ENCODE results near the gene LEPR.

- TF ChIP-seq FOS (IDR thresholded peaks at IDR 0.05; ENCODE audit: borderline replicate concordance, insufficient read depth, low read length) (no peak), CTCF (IDR thresholded peaks at IDR 0.05; ENCODE audit: extremely low read depth in 1 of 2, insufficient read depth in 1 of 2, low read depth in 1 of 2, low read length in 2 of 2) (no peak), EZH2 (IDR thresholded peaks at IDR 0.05; ENCODE audit: borderline replicate concordance, low read depth, low read length, severe bottlenecking) (no peak), POLR2A (IDR thresholded peaks at IDR 0.05; ENCODE audit: low read depth, low read length) (no peak), POLR2AphosphoS5 (IDR thresholded peaks at IDR 0.05; ENCODE audit: insufficient read depth, low read depth, low read length) (no peak), MAX (IDR thresholded peaks at IDR 0.05; ENCODE audit: insufficient read depth, insufficient read length) (no peak), MYC (IDR thresholded peaks at IDR 0.05; ENCODE audit: low read depth, low read length) (no peak), GATA2 (IDR thresholded peaks at IDR 0.05; ENCODE audit: insufficient read depth, insufficient read length, low read depth, low read length) (no peak)
These were observed 23.7 kb downstream of the LEPR start for GRCh38 chr1:65444128-65444640.
